ENCODE data around the gene CRELD2.

CRELD2 gene

GRCh38 chr22:49970528-49971231, 52.2 kb downstream of the CRELD2 start:
- DNase-seq: peak; percentile 99

- DNase-seq: peak; percentile 85
Observed at GRCh38 chr22:49971232-49972162, 53.1 kb downstream of the CRELD2 start.

- DNase-seq: no peak
Observed at GRCh38 chr22:49972163-49973017, 54.0 kb downstream of the CRELD2 start.

- no peak for DNase-seq
Observed at GRCh38 chr22:49973018-49973961, 54.9 kb downstream of the CRELD2 start.

GRCh38 chr22:49975543-49976389, 57.3 kb downstream of the CRELD2 start:
- DNase-seq: no peak

GRCh38 chr22:49976439-49977175, 58.2 kb downstream of the CRELD2 start:
- DNase-seq: no peak

All from DMS53 (cell line).